SH-SY5Y (cell line): ENCODE data around the gene WWOX.

Experiments used
- GATA2 ChIP-seq: IDR thresholded peaks from 2 replicates; pipeline ENCODE4 v1.6.1; 2011; ENCODE audit warnings: mild to moderate bottlenecking, low read depth, low read length
- GATA3 ChIP-seq: IDR thresholded peaks from 2 replicates; pipeline ENCODE4 v1.6.1; 2011; ENCODE audit warnings: low read depth, mild to moderate bottlenecking, low read length, moderate library complexity

DNA sequence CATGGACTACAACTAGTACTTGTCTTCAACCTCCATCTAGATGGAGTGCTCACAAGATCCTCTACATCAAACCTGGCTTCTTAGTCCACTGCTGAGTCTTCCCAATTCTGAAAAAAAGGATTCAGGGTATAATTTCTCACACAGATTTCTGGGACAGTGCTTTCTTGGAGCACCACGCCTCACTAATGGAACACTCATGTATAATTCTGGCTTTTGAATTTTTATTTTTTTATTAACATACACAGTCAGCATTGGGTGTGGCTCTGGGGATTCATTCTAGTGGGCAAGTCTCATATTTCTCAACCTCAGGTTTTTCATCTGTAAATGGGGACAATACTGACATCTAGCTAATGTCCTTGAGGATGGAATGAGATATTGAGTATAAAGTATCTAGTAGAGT, 696.0 kb downstream of the WWOX start:
- no peak for TF ChIP-seq GATA2
- no peak for TF ChIP-seq GATA3
